ENCODE results near the gene TEPSIN. TPM values are rescaled to one million over a fixed set of nuclear protein-coding genes. Genes with fewer than 3 reads are reported as not detected.

The TEPSIN gene
- total RNA-seq, 4 donors from 2014 or later, result 15.5 to 32.9 (median 24.3) TPM

- no peak for DNase-seq
- Histone ChIP-seq H3K36me3 (peaks cover 0 to 29% of the 10 kb centered on the region in 2 donors), H3K4me1 (peaks cover 16 to 17% of the 10 kb centered on the region in 2 donors), H3K27me3 (no peaks in the 10 kb centered on the region), H3K9me3 (no peaks in the 10 kb centered on the region), H3K4me3 (no peak overlapping the region), H3K27ac (no peak overlapping the region)
- in situ Hi-C loops (cut with MboI; ENCODE audit: low sequenced_read_pairs in 4 of 4), result loop anchor here in 2 of 4 donors (10.0 to 25.0 kb wide), 3 partner anchors 226 to 353 kb away; no protein-coding TSS in a partner anchor
- TF ChIP-seq, protein P1, sequence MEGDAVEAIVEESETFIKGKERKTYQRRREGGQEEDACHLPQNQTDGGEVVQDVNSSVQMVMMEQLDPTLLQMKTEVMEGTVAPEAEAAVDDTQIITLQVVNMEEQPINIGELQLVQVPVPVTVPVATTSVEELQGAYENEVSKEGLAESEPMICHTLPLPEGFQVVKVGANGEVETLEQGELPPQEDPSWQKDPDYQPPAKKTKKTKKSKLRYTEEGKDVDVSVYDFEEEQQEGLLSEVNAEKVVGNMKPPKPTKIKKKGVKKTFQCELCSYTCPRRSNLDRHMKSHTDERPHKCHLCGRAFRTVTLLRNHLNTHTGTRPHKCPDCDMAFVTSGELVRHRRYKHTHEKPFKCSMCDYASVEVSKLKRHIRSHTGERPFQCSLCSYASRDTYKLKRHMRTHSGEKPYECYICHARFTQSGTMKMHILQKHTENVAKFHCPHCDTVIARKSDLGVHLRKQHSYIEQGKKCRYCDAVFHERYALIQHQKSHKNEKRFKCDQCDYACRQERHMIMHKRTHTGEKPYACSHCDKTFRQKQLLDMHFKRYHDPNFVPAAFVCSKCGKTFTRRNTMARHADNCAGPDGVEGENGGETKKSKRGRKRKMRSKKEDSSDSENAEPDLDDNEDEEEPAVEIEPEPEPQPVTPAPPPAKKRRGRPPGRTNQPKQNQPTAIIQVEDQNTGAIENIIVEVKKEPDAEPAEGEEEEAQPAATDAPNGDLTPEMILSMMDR (IDR thresholded peaks at IDR 0.05 in 4 of 5, conservative IDR thresholded peaks at IDR 0.05 in 1 of 5), result no peak
- no peak for TF ChIP-seq POLR2A (IDR thresholded peaks at IDR 0.05)
- intact Hi-C loops (cut with DNase I; ENCODE audit: low total_unique reads), result no loop called here
- ATAC-seq, result no peak
Observed at GRCh38 chr17:81259058-81259605, 20.3 kb upstream of the TEPSIN start.

GRCh38 chr17:81258292-81258691 lies 19.4 kb upstream of the TEPSIN start:
- H3K4me1 ChIP-seq, result peaks cover 16 to 17% of the 10 kb centered on the region in 2 donors
- intact Hi-C loops (cut with DNase I; ENCODE audit: low total_unique reads), result no loop called here
- no peak overlapping the region for H3K4me3 ChIP-seq
- no peaks in the 10 kb centered on the region for H3K9me3 ChIP-seq
- in situ Hi-C loops (cut with MboI; ENCODE audit: low sequenced_read_pairs in 4 of 4), result loop anchor here in 2 of 4 donors (10.0 to 25.0 kb wide), 3 partner anchors 227 to 354 kb away; no protein-coding TSS in a partner anchor
- no peak for DNase-seq
- ATAC-seq, result no peak
- no peak overlapping the region for H3K27ac ChIP-seq
- no peaks in the 10 kb centered on the region for H3K27me3 ChIP-seq
- H3K36me3 ChIP-seq, result peaks cover 0 to 22% of the 10 kb centered on the region in 2 donors
- TF ChIP-seq, protein P1 (IDR thresholded peaks at IDR 0.05 in 4 of 5, conservative IDR thresholded peaks at IDR 0.05 in 1 of 5), result no peak
- TF ChIP-seq POLR2A (IDR thresholded peaks at IDR 0.05), result no peak

- Histone ChIP-seq H3K4me1 (peaks cover 17 to 19% of the 10 kb centered on the region in 2 donors), H3K36me3 (peaks cover 0 to 22% of the 10 kb centered on the region in 2 donors), H3K4me3 (no peak overlapping the region), H3K9me3 (no peaks in the 10 kb centered on the region), H3K27ac (no peak overlapping the region), H3K27me3 (no peaks in the 10 kb centered on the region)
- in situ Hi-C loops (cut with MboI; ENCODE audit: low sequenced_read_pairs in 4 of 4) (loop anchor here in 2 of 4 donors (10.0 to 25.0 kb wide), 3 partner anchors 227 to 355 kb away; no protein-coding TSS in a partner anchor), intact Hi-C loops (cut with DNase I; ENCODE audit: low total_unique reads) (no loop called here)
- TF ChIP-seq, protein P1 (IDR thresholded peaks at IDR 0.05 in 4 of 5, conservative IDR thresholded peaks at IDR 0.05 in 1 of 5), result no peak
- no peak for TF ChIP-seq POLR2A (IDR thresholded peaks at IDR 0.05)
- DNase-seq (no peak), ATAC-seq (no peak)
Observed at GRCh38 chr17:81257533-81257932, 18.7 kb upstream of the TEPSIN start.

- Histone ChIP-seq H3K4me1 (peaks cover 17 to 19% of the 10 kb centered on the region in 2 donors), H3K9me3 (no peaks in the 10 kb centered on the region), H3K36me3 (peaks cover 0 to 22% of the 10 kb centered on the region in 2 donors), H3K4me3 (no peak overlapping the region), H3K27me3 (no peaks in the 10 kb centered on the region), H3K27ac (no peak overlapping the region)
- intact Hi-C loops (cut with DNase I; ENCODE audit: low total_unique reads) (no loop called here), in situ Hi-C loops (cut with MboI; ENCODE audit: low sequenced_read_pairs in 4 of 4) (loop anchor here in 2 of 4 donors (10.0 to 25.0 kb wide), 3 partner anchors 228 to 356 kb away; no protein-coding TSS in a partner anchor)
- no peak for DNase-seq
- no peak for ATAC-seq
- TF ChIP-seq, protein P1 (IDR thresholded peaks at IDR 0.05 in 4 of 5, conservative IDR thresholded peaks at IDR 0.05 in 1 of 5), result no peak
- TF ChIP-seq POLR2A (IDR thresholded peaks at IDR 0.05), result no peak
Observed at GRCh38 chr17:81256616-81257015, 17.8 kb upstream of the TEPSIN start.
